Activated CD4-positive, alpha-beta T cell treated with anti-CD3 and anti-CD28 coated beads for 1 hour (primary cell): ENCODE results near the gene PTPRT.

Experiments
- DNase-seq: peaks from one replicate; pipeline ENCODE4 v3.0.0-alpha.2; 2020

PTPRT gene

DNA sequence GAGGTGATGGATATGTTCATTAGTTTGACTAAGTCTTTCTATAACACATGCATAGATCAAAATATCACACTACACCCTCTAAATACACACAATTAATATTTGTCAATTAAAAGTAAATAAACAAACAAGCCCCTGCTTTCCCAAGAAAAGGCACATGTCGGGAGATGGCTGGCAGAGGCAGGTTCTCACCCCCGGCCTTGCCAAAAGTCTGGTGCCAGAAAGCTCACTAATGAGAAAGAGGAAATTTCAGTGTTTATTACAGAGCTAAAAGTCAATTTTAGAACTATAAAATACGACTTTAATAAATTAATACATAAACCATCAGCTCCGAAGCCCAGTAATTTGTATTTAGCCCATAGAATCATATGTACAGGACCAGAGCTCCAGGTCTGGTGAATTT is 404.7 kb downstream of the PTPRT start:
- DNase-seq = no peak

DNA sequence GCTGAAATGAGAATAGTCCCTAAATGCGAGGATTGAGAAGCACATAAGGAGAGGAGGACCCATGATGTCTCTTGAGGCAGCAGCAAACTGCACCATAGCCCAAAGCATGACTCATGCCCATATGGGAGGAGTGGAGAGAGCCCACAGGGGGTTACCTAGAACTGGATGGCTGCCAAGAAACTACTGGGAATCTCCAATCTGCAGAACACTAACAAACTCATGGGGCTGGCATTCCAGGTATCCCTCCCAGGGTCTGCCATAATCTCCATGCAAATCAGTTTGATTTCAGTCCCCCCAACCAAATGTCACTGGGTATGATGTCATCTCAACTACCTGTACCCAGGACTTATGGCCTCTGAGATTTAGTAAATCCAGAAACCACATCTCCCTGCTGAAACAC is 410.5 kb downstream of the PTPRT start:
- DNase-seq = no peak

DNA sequence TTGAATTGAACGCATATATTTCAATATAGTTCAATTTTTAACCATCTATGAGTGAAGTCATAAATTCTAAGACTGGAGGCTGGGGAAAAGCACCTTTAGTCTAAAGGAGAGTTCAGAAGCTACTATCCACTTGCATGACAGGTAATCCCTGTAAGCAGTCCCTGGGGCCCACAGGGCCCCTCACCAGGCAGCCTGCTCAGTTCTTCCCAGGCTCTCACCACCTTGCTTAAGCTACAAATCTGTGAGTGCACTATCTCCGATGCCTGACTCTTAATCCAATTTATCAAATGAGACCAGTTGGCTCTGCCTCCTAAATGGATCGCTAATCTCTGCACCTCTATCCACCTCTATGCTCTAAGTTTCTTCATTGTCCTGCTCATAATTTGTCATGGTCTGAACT is 413.8 kb downstream of the PTPRT start:
- DNase-seq = no peak

DNA sequence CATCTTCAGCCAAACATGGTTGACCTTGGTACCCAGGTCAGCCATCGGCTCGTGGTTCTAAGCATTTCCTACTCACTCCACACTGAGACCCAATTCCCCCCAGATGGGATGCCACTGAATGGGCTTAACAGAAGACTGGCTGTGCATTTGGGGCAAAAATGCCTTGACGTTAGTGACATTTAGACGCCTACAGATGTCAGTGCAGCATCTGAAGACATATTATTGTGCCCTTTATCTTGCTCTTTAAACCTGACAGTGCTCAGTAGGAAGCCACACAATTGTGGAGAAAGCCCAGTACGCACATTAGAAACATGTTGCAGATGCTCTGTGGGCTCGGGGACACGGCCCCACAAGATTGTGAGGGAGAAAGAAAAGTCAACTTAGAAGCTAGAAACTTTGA is 414.7 kb downstream of the PTPRT start:
- DNase-seq = no peak

DNA sequence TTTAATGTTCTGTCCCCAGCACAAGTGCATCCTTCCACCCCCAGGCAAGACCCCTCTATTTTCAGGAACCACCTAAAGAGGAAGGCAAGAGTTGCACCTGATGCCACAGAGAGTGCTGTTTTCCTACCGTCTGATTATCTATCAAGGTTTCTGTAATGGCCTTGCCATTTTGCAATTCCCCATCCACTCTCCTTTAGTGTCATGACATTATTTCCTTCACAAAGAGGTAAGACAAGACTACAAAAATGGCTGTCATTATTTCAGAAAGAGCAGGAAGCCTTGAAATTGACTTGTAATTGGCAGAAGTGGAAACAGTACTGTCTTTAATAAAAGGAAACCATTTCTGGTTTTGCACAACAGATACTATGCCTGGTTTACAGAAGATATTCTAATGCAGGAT is 426.7 kb downstream of the PTPRT start:
- DNase-seq = no peak

DNA sequence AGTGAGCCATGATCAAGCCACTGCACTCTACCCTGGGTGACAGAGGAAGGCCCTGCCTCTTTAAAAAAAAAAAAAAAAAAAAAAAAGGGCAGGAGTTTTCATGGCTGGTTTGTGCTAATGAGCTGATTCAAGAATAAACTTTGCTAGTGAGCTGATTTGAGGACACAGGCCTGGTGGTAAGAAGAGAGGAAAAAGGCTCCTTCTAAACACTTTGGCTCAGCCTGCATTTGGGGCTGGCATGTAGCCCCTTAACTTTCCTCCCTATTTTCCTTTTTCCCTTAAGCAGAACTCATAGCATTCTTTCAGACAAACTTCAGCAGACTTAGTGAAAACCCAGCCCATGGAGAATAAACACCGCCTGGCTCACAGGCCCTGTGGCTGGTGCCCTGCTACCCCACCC is 432.7 kb downstream of the PTPRT start:
- no peak for DNase-seq

DNA sequence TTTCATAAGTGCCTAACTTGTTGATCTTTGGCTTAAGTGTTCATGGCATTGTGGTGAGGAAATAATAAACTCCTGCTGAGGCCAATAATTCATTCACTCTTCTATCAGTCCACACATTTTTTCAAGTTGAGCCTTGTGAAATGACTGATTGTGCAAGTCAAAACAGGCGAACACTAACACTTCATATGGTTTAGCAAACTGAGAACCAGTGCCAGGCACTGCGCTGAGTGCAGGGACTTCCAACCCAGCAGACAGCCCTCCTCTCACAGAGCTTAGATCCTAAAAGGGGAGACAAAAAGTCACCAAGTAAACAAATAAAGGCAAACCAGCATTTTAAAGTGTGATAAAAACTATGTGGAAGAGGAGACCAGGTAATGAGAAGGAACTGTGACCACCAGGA is 435.0 kb downstream of the PTPRT start:
- DNase-seq = no peak

DNA sequence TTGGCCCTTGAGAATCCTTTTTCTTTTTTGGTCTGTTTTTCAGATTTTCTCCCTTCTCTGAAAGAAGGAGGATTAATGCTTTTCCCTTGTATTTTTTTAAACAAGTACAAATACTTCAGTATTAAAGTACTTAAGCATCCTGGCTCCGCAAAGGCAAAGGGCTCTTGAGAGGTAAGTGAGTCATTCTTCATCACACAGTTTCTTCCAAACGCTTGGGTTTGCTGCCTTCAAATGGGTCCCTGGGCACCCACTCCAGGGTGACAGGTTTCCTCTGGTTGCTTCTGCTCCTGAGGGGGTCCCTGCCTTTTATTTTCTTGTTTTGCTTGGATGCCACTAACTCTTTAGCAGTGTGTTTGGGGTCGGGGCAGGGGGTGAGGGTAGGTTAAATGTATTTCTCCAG is 437.1 kb downstream of the PTPRT start:
- no peak for DNase-seq

DNA sequence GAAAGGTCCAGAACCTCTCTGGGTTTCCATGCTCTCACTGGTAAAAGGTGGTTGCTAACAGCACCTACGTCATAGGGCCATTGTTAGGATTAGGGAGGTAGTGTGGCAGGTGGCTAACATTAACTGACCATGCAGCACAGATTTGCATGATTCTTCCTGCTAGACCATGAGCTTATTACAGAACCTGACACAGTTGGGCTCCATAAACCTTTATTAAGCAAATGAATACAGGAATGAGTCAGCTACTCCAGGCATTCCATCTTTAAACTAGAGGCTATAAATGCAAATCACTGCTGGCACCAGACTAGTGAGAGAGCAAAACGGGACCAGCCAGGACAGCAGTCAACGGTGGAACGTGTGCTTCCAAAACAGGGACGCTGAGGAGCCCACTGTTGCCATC is 440.1 kb downstream of the PTPRT start:
- no peak for DNase-seq

DNA sequence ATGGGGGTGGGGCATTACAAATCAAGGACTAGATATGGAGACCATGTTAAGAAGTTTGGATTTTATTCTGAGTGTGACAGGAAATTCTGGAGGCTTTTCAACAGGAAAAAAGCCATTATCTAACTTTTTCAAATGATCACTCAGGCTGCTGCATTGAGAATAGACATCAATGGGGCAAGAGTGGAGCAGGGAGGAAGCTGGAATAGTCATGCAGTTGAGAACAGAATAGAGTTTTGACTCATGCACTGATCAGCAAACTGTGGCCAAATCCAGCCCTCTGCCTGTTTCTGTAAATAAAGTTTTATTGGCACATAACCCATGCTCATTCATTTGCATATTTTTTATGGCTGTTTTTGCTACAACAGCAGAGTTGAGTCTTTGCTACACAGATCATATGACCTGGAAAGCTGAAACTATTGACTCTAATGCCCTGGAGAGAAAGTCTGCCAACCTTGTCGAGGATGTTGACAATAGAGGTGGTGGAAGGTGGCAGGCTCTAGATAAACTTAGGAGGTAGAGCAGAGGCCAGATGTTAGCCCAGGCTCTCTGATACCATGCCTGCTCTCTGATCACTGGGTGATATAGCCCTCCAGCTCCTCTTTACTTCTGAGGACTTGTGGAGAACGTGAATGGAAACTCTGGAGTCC is 441.8 kb downstream of the PTPRT start:
- DNase-seq = no peak

DNA sequence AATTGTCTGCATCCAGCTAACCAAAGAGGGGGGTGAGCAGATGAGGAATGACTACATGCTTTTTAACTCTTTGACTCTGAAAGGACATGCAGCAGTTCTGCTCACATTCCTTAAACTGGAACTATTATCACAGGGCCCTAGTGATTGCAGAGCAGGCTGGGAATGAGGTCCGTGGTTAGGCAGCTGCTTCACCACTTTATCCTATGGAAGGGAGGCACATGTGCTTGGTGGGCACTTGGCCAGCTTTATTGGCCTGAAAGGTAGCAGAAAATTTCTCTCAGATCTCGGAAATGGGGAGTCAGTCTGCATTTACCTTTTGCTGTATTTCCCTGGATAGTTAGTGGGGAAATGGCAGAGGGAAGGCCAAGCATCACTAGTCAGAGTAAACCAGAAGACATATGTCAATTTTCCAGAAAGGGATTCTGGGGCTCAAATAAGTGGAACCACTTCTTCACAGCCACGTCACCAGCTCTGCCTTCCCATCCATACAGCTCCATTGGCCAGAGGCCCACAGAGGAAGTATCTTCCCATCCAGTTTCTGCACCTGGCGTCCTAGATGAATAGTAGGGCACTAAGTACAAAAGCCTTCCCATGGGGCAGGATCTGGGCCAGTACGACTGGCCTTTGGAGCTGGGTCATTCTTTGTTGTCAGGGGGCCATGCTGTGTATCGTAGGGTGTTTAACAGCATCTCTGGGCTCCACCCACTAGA is 444.8 kb downstream of the PTPRT start:
- DNase-seq = no peak

DNA sequence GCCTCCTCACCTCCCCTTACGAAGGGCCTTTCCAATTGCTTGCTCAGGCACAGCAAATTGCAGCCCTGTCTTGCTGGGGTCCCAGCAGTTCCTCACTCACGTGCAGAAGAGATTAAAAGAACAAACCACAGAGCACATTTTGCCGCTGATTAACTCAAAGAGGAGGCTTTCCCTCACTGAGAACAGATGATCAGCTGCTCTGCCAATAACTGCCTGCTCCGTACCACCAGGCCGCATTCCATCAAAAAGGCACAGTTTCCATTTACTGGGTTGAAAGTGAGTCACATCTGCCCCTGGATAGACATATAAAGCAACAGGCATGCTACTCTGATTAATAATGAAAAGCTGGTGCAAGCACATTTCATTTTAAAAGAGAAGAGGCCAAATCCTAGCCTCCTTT is 446.8 kb downstream of the PTPRT start:
- DNase-seq = no peak

DNA sequence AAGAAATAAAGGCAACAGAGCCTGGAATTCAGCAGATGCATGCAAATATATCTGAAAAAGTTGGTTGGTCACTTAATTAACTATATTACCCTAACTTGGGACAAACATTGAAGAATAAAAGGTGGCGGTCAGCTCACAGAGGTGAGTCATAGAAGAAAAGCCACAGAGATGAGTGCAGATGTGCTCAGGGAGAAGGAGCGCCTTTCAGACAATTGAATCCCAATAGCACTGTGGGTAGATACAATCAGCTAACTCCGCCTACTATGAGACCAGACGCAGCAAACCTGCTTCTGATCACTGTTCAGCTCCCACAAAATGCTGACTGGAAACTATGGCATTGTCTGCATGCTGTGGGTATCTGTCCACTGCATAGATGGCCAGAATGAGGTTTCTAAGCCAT is 447.8 kb downstream of the PTPRT start:
- DNase-seq = no peak

DNA sequence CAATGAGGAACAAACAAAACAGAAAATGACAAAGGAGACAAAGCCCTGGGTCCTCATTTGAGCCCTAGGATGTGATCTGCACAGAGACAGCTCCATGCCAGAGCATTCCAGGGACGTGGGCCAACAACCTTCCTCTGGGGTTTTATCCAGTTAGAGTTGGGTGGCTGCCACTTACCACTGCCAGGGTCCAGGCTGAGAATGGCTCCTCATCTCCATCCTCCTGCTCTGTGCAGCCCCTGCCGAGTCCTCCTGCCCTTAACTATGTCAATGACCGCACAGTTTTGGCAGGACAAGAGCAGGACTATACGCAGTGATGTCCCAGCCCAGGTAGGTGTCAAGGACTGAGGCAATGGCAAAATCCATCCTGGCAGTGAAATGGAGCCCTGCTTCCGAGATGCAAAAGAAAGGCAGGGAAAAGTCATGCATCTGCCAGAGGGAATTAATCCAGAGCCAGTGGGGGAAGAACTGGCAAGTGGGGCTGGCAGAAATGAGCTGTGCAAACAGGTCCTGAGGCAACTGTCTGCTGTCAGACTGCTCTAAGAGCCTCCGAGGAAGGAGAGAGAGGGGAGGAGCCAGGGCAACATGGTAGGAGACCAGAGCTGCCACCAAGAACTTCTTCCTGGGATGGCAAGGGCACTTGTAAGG is 449.4 kb downstream of the PTPRT start:
- no peak for DNase-seq

DNA sequence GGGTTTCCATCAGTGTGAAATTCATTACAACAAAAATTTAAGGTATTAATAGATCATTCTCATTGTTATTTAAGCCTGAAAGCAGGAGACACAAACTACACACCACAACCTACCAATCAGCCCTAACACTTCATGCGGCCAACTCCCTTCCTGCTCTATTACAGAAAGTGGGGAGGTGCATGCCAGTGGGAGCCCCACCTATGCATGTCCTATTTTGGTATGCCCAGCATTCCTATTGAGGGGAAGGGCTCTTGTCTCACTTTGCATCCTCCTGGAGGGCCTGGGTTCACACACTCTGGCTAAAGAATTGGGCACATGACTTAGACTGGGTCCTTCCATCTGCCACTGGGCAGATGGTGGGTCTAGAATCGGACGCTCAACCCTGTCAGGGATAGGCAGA is 450.0 kb downstream of the PTPRT start:
- DNase-seq = no peak

DNA sequence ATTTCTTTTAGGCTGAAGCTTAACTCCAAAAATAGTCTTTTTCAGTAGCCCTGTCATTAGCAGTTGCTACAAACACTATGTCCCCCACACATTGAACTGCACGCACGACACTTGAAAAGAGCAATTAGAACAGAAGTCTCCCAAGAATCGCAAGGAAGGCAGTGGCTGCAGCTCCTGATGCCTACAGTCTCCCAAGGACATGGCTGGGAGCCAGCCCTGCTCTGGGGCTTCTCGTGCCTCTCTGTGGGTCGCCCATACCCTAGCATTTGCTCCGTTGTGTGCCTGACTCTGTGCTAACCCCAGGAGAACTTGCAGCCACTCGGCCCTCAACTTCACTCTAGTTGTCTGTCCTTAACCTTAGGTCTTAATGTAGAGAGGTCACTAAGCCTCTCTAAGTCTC is 454.2 kb downstream of the PTPRT start:
- no peak for DNase-seq

DNA sequence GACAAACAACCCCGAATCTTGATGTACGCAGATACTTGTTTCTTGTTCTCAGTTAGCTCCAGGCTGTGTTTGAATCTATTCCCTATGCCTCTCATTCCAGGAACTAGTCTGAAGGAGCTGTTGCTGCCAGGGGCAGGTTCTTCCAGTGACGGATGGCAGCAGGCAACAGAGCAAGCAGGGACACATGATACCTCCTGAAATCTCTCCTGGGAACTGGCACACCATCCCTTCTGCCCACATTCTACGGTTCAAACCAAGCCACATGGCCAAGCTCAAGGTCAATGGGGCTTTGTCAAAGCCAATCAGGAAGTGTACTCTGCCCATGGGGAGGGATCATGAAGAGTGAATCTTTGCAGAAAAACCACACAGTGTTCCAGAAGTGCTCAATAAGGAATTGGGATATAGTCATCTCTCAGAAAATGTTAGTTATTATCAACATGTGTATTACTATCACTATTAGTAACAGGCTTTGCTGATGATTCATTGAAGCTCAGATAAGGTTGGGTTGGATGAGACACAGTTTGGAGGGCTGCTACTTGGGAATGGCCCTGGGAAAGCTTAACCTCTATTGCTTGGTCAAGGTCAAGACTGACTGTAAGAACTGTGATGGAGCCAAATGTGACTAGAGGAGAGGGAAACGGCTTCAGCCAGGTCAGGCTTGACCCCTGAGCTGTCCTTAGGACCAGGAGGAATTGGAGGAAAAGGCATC is 454.9 kb downstream of the PTPRT start:
- no peak for DNase-seq

DNA sequence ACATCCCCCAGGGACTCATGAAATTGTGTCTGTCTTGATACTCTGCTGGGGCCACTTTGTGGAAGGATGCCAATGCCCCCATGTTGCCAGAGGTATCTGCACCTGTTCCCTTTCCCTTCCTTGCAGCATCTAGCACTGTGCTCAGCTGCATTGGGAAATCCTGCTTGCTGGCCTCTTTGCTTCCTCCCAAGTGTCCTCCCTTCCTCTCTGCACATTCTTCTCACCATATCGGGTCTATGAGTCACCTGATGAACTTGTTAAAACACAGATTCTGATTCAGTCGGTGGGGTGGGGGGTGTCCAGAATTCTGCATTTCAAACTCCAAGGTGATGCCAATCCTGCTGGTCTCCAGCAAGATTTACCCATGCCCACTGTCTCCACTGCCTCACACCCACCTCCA is 467.8 kb downstream of the PTPRT start:
- no peak for DNase-seq

DNA sequence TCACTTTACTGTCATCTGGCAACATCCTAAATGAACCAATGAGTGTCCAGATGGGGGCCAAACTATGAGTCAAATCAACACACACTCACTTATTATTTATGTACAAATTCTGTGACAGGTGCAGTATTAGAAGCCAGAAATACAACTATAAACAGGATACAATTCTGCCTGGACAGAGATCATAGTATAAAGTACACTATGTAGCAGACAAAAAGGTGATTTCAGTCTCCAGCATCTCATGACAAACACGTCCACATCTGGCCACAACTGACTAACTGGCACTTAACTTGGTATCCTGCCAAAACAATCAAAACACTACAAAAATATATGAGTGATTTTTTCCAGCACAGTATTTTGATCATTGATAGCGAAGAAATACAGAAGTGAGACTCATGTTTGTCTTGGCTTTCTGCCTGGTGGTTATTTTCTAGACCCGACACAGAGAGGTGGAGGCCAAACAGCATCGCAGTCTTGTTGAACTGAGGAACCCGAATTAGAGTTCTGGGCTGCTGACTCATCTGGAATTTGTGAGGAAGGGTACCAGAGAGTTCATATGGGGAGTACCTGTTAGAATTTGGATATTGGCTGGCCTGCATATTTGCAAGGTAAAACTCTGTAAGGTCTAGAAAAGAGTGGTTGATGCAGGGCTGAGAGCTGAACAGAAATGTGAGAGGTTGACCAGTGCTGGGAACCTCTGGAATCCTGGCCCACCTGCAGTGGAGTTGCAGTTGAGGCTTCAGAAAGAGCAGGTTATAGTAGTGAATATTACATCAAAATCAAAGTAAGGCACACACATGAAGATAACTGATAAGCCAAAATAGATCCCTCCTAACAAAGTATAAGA is 475.2 kb downstream of the PTPRT start:
- DNase-seq = no peak

DNA sequence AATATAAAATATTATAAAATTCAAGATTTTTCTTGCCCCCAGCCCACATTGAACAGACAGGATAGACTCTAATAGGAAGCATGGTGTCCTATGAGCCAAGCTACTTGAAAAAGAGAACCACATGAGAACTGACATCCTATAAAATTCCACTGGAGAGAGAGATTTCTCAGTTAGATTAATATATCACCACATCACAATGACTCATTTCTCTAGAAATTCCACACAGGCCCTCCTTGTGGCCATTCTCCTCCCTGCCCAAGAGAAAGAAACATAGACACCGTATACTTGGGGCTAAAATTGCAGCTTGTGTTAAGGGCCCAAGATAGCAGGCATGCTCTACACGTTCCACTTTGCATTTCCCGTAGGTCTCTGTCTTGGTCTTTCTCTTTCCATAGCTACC is 481.4 kb downstream of the PTPRT start:
- no peak for DNase-seq

DNA sequence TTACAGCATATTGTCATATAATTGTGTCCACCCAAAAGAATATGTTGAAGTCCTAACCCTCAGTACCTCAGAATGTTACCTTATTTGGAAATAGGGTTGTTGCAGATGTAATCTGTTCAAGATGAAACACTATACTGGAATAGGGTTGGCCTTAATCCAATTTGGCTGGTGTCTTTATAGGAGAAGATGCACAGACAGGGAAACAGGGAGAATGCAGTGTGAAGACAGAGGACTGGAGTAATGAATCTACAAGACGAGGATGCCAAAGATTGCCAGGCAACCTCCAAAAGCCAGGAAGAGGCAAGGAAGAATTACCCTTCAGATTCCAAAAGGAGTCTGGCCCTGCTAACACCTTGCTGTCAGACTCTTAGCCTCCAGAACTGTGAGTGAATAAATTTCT is 482.9 kb downstream of the PTPRT start:
- DNase-seq = no peak

DNA sequence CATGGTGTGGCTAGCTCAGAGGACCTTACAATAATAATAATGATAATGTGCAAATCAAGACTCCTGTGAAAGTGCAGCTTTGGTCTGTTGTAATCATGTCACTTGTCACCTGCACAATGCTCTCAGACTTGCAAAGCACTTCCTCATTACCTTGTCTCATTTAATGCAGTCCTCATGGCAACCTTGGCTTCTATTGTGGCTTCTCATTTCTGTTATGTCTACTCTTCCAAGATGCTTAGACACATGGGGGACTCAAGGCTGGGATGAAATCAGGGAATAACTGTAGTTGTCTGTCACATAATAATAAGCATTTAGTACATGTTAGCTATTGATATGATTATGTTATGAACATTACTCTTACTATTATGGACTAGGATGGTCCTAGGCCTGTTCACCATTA is 484.2 kb downstream of the PTPRT start:
- no peak for DNase-seq

DNA sequence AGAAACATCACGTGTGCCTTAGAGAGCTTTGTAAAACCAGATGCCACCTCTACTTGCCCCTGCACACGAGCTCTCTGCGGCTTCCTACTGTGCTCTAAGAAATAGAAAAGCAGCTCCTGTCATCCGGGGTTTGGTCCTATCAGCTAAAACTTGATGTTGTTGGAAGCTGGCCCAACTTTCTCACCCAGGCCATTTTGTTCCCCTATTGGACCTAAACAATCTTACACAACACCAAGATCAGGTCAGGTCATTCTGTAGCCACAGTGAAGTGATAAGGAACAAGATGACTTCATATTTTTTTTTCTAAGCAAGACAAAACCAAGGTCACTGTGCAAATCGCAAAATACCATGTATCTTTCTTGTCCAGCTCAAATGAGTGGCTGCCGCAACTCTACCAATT is 486.0 kb downstream of the PTPRT start:
- no peak for DNase-seq
